ENCODE measurements around the gene ADCK2.

GRCh38 chr7:140691376-140692045 is 18.8 kb downstream of the ADCK2 start:
- TF ChIP-seq POLR2AphosphoS5 (IDR thresholded peaks at IDR 0.05): no peak
- TF ChIP-seq, protein P1, sequence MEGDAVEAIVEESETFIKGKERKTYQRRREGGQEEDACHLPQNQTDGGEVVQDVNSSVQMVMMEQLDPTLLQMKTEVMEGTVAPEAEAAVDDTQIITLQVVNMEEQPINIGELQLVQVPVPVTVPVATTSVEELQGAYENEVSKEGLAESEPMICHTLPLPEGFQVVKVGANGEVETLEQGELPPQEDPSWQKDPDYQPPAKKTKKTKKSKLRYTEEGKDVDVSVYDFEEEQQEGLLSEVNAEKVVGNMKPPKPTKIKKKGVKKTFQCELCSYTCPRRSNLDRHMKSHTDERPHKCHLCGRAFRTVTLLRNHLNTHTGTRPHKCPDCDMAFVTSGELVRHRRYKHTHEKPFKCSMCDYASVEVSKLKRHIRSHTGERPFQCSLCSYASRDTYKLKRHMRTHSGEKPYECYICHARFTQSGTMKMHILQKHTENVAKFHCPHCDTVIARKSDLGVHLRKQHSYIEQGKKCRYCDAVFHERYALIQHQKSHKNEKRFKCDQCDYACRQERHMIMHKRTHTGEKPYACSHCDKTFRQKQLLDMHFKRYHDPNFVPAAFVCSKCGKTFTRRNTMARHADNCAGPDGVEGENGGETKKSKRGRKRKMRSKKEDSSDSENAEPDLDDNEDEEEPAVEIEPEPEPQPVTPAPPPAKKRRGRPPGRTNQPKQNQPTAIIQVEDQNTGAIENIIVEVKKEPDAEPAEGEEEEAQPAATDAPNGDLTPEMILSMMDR (IDR thresholded peaks at IDR 0.05): no peak

Data from transverse colon (tissue), 4 donors.